Aortic smooth muscle cell (primary cell): ENCODE measurements around the gene RAB5B. TPM values are rescaled to one million over a fixed set of nuclear protein-coding genes. Genes with fewer than 3 reads are reported as not detected.

Experiments
- total RNA-seq: library from RNA; depleted of rRNA; stranded (reverse); fragments of >200 nt; gene quantifications from 2 replicates; pipeline ENCODE4 v1.2.3, GENCODE V29; 2014

The RAB5B gene
- 40.0 and 62.2 TPM in 2 replicates for total RNA-seq

DNA sequence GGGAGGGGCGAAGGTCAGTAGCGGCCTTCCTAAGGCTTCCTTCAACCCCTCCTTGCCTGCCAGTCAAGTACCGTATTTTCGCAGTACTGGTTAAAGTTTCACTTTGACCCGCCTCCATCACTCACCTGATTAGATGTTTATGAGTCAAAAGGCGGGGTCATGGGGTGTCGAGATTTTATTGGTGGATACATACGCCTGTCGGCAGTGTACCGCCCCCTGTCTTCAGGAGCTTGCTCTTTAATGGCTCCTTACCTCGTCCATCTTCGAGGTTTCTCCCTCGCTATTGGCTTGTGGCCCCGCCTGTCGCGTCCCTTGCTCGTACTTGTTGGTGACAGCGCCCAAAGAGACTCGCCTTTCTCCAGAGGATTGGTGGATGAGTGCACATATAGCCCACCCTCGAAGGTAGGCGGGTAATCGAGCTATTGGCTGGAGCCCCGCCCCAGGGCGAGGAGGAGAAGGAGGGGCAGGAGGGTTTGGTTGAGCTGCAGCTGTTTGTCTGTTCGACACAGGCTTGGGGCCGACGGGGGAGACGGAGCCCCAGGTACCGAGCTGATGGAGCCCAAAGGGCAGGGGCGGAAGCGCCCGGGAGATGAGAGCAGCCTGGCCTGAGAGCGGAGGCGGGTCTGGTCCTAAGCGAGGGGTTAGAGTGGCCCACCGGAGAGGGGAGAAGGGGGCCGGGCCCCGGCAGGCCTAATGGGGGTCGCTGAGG is at the start of gene RAB5B:
TSS of gene RAB5B (plus strand) at position 480 of the 709 bp plus-strand sequence. CDS start 12,883 bp downstream, outside the sequence.

DNA sequence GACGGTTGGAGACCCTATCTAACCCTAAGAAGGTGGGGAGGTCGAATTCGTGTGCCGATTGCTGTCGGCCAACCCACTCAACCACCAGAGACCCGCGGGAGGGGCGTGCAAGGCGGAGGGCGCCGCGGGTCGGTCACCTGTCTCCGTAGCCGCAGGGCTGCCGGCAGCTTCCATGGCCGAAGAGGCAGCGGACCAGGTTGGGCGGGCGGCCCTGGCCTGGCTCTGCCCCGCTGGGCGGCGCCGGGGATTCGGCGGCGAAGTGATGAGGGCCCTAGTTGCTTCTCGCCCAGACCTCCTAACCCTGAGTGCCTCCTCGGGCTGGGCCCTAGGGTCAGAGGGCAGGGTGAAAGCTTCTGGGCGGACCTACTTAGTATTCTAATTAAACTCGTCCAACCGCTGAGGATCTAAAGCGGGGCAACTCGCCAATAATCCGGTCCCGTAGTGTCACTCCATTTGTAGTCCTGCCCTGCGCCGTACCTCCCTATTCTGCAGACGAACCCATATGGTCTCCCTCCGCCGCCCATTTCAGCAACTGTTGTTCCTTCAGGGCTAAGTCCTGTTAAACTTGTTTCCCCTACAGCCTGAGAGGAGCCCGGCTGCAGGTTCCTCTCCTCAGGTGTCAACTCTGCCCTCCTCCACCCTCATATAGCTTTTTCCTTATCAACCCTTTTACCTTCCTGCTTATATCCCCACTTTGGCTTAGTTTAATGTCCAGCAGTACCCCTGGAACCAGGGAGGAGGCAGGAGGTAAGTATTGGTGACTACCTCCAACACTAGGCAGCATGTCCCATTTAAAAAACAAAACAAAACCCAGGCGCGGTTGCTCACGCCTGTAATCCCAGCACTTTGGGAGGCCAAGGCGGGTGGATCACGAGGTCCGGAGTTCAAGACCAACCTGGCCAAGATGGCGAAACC is 46.0 kb upstream of the RAB5B start, which contains the start of gene PYM1:
TSS of gene PYM1 (minus strand) at position 307 of the 915 bp plus-strand sequence. CDS start at position 174, 133 bp downstream.

DNA sequence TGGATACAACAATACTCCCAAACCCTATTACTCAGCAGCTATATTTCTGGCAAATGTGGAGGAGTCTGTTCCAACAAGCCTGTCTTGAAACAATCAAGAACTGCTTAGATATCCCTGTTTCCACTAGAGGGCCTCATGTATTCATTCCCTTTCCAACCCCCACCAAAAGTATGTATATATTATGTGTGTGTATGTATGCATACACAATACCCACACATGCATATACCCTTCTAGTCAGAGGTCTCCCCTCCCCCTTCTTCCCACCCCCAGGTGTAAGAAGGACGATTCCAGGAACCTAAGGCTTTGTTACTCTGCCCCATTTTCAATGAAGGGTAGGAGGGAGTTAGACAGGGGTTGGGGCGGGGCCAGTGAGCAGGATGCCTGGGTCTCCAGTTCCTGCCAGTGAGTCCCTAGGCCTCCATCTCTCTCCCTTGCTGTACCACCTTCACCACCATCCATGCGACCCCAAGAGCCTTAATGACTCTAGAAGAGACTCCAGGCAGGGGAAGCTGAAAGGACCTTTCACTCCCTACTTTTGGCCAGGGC is 43.0 kb upstream of the RAB5B start, which contains the start of gene DGKA:
TSS of gene DGKA (plus strand) at position 392 of the 546 bp plus-strand sequence. CDS start 5,342 bp downstream, outside the sequence.

GRCh38 chr12:55965941-55966407 is 7.9 kb upstream of the RAB5B start, which contains the start of gene PMEL:
PMEL (minus strand) TSS chr12:55966042; CDS start chr12:55966011, 31 bp downstream.

DNA sequence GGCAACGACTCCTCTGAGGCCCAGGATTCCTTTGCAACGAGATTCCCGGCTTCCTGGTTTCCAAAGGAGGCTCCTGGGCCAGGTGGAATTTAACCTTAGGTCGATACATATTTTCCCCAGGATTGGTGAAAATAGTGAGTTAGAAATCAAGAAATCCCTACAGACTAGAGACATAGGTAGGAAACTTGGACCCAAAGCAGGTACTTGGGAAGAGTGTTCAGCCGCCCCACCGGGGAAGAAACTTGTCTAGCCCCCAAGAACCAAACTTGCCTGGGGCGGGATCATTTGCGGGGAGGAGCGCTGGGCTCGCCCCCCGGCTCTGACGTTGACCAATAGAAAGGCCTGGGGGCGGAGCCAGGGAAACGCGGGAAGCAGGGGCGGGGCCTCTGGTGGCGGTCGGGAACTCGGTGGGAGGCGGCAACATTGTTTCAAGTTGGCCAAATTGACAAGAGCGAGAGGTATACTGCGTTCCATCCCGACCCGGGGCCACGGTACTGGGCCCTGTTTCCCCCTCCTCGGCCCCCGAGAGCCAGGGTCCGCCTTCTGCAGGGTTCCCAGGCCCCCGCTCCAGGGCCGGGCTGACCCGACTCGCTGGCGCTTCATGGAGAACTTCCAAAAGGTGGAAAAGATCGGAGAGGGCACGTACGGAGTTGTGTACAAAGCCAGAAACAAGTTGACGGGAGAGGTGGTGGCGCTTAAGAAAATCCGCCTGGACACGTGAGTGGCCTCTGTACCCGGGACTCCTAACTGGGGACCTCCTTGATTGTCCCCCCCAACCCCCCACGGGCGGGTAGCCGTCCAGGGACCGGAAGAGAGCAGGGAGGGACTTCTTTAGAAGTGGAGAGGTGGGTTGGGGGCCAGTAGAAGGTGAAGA is 7.2 kb upstream of the RAB5B start, which contains the start of gene CDK2:
TSS of gene CDK2 (plus strand) at position 423 of the 874 bp plus-strand sequence. CDS start at position 602, 179 bp downstream.

DNA sequence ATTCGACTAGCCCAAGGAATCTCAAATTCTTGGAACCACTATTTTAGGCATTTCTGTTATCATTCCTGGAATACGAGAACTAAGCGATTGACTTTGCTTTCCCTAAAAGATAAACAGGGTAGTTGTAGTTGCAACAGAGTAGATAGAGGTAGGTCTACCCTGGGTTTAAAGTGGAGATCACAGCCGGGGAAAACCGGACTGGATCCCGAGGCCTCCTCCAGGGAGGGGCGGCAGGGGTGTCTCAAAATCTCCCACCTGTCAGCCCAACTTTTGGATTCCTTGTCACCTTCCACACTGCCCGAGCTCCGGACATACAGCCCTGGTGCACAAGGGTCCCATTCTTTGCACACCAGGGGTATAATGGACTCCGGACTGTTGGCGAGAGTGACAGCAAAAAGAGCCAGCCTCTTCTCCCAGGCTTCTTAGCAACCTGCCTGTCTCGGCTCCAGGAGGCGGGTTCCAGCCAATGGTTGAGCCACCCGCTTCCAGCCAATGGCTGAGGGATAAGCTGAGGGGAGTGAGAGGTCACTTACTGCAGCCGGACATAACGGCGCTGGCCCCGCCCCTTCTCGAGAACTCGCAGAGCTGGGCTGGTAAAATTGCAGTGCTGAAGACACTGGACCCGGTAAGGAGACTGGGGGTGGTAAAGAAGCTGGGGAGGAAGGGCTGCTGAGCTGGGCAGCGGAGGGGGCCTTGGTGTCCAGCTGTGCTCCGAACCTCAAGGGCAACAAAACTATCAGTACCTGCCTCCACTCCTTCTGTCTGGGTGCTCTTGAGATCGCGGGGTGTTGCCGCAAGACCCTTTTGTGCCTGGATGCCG is 23.0 kb downstream of the RAB5B start, which contains the start of gene SUOX:
TSS of gene SUOX (plus strand) at position 562 of the 820 bp plus-strand sequence. CDS start 4,946 bp downstream, outside the sequence.

GRCh38 chr12:56020423-56021184 is 46.7 kb downstream of the RAB5B start, which contains the start of gene IKZF4:
IKZF4 (plus strand) TSS chr12:56021043; CDS start chr12:56021494, 451 bp downstream.

DNA sequence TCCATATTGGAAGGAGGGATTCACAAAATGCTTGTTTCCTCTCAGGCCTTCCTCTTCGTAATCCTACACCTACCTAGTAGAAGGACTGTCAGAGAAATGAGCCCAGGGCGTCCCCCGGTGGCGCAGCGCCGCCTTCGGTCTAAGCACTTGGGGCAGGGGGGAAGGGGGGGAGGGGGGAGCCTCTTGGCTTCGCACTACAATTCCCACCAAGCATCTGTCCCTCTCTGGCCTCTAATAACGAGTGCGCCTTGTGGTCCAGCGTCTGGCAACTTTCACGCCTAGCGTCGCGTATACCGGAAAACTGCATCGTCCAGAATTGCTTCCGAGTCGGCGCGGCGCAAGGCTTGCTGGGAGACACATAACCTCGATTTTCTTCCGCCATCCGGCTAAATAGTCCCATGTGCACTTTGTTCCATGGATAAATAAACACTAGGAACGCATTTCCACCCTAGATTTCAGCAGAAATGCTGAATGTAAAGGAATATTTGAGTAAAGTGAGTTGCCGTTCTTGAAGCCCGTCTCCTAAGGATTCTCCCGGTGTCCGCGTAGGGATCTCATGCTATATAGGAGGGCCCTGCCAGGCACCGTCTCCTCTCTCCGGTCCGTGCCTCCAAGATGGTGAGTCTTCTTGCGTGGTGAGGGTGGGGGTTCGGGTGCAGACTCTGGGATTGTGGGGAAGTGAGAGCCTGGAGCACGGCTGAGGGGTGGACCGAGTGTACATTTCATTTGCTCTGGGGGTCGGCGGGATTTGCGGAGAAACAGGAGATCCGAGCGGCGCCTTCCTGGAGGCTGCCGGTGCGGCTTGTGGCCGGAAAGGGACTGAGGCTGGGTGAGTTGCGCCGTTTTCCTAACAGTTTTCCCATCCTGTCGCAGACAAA is 67.9 kb downstream of the RAB5B start, which contains the start of gene RPS26:
TSS of gene RPS26 (plus strand) at position 367 of the 878 bp plus-strand sequence. CDS start at position 616, 249 bp downstream.

Other genes with a start within 250 kb of the RAB5B start
- 3,918 and 4,269 TPM in 2 replicates for gene CD63, start 245.1 kb upstream of the RAB5B start, total RNA-seq
- 3.2 and 4.5 TPM in 2 replicates for gene GDF11, start 231.0 kb upstream of the RAB5B start, total RNA-seq
- gene SARNP, start 156.4 kb upstream of the RAB5B start, total RNA-seq, result 111 and 113 TPM in 2 replicates
- 32.1 and 34.0 TPM in 2 replicates for gene ORMDL2, start 156.0 kb upstream of the RAB5B start, total RNA-seq
- 56.0 and 69.4 TPM in 2 replicates for gene DNAJC14, start 144.5 kb upstream of the RAB5B start, total RNA-seq
- 6.7 and 11.0 TPM in 2 replicates for gene MMP19, start 131.1 kb upstream of the RAB5B start, total RNA-seq
- gene PYM1, start 46.2 kb upstream of the RAB5B start, total RNA-seq, result 37.4 and 38.1 TPM in 2 replicates
- gene DGKA, start 42.9 kb upstream of the RAB5B start, total RNA-seq, result 47.6 and 81.6 TPM in 2 replicates
- 0.26 and 1.2 TPM in 2 replicates for gene PMEL, start 8.0 kb upstream of the RAB5B start, total RNA-seq
- 14.1 and 27.6 TPM in 2 replicates for gene CDK2, start 7.2 kb upstream of the RAB5B start, total RNA-seq
- 9.2 and 12.0 TPM in 2 replicates for gene SUOX, start 23.2 kb downstream of the RAB5B start, total RNA-seq
- gene IKZF4, start 47.0 kb downstream of the RAB5B start, total RNA-seq, result 1.1 and 2.5 TPM in 2 replicates
- 63.3 and 80.3 TPM in 2 replicates for gene RPS26, start 67.8 kb downstream of the RAB5B start, total RNA-seq
- 0.19 and 3.6 TPM in 2 replicates for gene ERBB3, start 106.1 kb downstream of the RAB5B start, total RNA-seq
- gene PA2G4, start 130.5 kb downstream of the RAB5B start, total RNA-seq, result 129 and 141 TPM in 2 replicates
- 3,729 and 3,955 TPM in 2 replicates for gene RPL41, start 142.6 kb downstream of the RAB5B start, total RNA-seq
- 6.8 and 7.9 TPM in 2 replicates for gene ZC3H10, start 144.2 kb downstream of the RAB5B start, total RNA-seq
- gene ESYT1, start 154.2 kb downstream of the RAB5B start, total RNA-seq, result 209 and 236 TPM in 2 replicates
- gene MYL6B, start 178.5 kb downstream of the RAB5B start, total RNA-seq, result 93.8 and 98.2 TPM in 2 replicates
- gene MYL6, start 184.3 kb downstream of the RAB5B start, total RNA-seq, result 3,015 and 3,100 TPM in 2 replicates
- 47.4 and 50.4 TPM in 2 replicates for gene SMARCC2, start 215.4 kb downstream of the RAB5B start, total RNA-seq
- 109 and 127 TPM in 2 replicates for gene RNF41, start 247.8 kb downstream of the RAB5B start, total RNA-seq